ENCODE data around the gene GPSM1.

GPSM1 gene

DNA sequence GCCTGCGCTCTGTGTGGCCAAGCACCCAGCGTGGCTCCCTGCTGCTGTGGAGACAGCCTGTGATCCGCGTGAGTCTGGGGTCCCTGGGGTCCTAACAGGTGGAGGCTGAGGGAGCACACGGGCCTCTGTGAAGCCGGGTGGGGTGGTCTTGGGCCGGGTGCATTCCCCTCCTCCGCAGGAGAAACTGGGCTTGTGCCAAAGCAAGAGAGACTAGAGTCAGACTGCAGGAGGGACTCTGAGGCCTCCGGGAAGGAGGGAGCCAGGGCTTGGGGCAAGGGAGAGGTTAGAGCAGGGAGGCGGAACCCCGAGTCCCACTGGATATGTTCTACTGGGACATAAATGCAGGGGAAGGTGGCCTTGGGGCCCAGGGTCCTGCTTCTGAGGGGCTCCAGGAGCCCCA, 25.7 kb downstream of the GPSM1 start:
- TF ChIP-seq, protein P1, sequence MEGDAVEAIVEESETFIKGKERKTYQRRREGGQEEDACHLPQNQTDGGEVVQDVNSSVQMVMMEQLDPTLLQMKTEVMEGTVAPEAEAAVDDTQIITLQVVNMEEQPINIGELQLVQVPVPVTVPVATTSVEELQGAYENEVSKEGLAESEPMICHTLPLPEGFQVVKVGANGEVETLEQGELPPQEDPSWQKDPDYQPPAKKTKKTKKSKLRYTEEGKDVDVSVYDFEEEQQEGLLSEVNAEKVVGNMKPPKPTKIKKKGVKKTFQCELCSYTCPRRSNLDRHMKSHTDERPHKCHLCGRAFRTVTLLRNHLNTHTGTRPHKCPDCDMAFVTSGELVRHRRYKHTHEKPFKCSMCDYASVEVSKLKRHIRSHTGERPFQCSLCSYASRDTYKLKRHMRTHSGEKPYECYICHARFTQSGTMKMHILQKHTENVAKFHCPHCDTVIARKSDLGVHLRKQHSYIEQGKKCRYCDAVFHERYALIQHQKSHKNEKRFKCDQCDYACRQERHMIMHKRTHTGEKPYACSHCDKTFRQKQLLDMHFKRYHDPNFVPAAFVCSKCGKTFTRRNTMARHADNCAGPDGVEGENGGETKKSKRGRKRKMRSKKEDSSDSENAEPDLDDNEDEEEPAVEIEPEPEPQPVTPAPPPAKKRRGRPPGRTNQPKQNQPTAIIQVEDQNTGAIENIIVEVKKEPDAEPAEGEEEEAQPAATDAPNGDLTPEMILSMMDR (IDR thresholded peaks at IDR 0.05; ENCODE audit: low read depth, low read length, missing control alignments) = no peak
- no peaks in the 10 kb centered on the region for H3K27me3 ChIP-seq (replicated peaks)
- H3K4me3 ChIP-seq (ENCODE audit: low read depth, low read length) = no peak overlapping the region
- no peak for DNase-seq
- H3K36me3 ChIP-seq (replicated peaks) = peaks cover 9% of the 10 kb centered on the region
- in situ Hi-C loops (cut with HindIII; ENCODE audit: low pct_ligation_motif_present, low sequenced_read_pairs) = no loop called here
- no peak overlapping the region for H3K27ac ChIP-seq

- no peak overlapping the region for H3K27ac ChIP-seq
- no peak for DNase-seq
- in situ Hi-C loops (cut with HindIII; ENCODE audit: low pct_ligation_motif_present, low sequenced_read_pairs) = no loop called here
- H3K36me3 ChIP-seq (replicated peaks) = peaks cover 12% of the 10 kb centered on the region
- no peaks in the 10 kb centered on the region for H3K27me3 ChIP-seq (replicated peaks)
- H3K4me3 ChIP-seq (ENCODE audit: low read depth, low read length) = no peak overlapping the region
- TF ChIP-seq, protein P1 (IDR thresholded peaks at IDR 0.05; ENCODE audit: low read depth, low read length, missing control alignments) = no peak
These were observed 26.6 kb downstream of the GPSM1 start for GRCh38 chr9:136353757-136354488.

DNA sequence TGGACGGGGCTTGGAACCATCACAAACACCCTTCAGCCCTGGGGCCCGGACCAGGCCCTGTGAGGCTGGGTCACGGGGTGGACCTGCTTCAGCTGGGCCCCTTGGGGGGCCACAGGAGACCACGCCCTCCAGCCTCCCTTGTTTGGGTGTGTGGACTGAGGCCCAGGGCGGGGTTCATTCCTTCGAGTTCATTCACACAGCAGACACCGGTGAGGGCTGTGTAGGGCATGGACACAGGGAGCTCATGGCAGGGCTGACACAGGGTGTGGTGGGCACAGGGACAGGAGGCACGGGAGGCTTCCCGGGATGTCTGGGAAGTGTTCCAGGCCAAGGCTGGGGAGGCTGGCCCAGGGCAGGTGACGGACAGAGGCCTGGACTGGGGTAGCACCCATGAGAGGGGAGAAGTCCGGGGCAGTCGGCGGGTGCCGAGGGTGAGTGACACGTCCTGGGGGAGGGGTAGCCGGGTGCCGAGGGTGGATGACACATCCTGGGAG, 27.3 kb downstream of the GPSM1 start:
- TF ChIP-seq, protein P1 (IDR thresholded peaks at IDR 0.05; ENCODE audit: low read depth, low read length, missing control alignments) = no peak
- H3K4me3 ChIP-seq (ENCODE audit: low read depth, low read length) = no peak overlapping the region
- in situ Hi-C loops (cut with HindIII; ENCODE audit: low pct_ligation_motif_present, low sequenced_read_pairs) = no loop called here
- peaks cover 12% of the 10 kb centered on the region for H3K36me3 ChIP-seq (replicated peaks)
- DNase-seq = no peak
- no peak overlapping the region for H3K27ac ChIP-seq
- no peaks in the 10 kb centered on the region for H3K27me3 ChIP-seq (replicated peaks)

GRCh38 chr9:136355616-136356557, 28.5 kb downstream of the GPSM1 start:
- no peak for DNase-seq
- H3K36me3 ChIP-seq (replicated peaks) = peaks cover 12% of the 10 kb centered on the region
- no peaks in the 10 kb centered on the region for H3K27me3 ChIP-seq (replicated peaks)
- in situ Hi-C loops (cut with HindIII; ENCODE audit: low pct_ligation_motif_present, low sequenced_read_pairs) = no loop called here
- no peak overlapping the region for H3K27ac ChIP-seq
- H3K4me3 ChIP-seq (ENCODE audit: low read depth, low read length) = no peak overlapping the region
- TF ChIP-seq, protein P1 (IDR thresholded peaks at IDR 0.05; ENCODE audit: low read depth, low read length, missing control alignments) = no peak

GRCh38 chr9:136357202-136357725, 29.9 kb downstream of the GPSM1 start:
- no peak for DNase-seq
- TF ChIP-seq, protein P1 (IDR thresholded peaks at IDR 0.05; ENCODE audit: low read depth, low read length, missing control alignments) = no peak
- in situ Hi-C loops (cut with HindIII; ENCODE audit: low pct_ligation_motif_present, low sequenced_read_pairs) = no loop called here
- no peak overlapping the region for H3K27ac ChIP-seq
- H3K27me3 ChIP-seq (replicated peaks) = no peaks in the 10 kb centered on the region
- H3K4me3 ChIP-seq (ENCODE audit: low read depth, low read length) = no peak overlapping the region
- peaks cover 12% of the 10 kb centered on the region for H3K36me3 ChIP-seq (replicated peaks)
